Measurements from ENCODE around the gene FLNB. TPM values are rescaled to one million over a fixed set of nuclear protein-coding genes. Genes with fewer than 3 reads are reported as not detected.

The FLNB gene
- total and polyA plus RNA-seq, 12 donors, result 84.6 to 278 (median 131) TPM

- no peaks in the 10 kb centered on the region for H3K27me3 ChIP-seq
- H3K36me3 ChIP-seq (replicated peaks in 1 of 2), result peaks cover 0 to 13% of the 10 kb centered on the region in 2 donors
- peak overlapping the region in 1 of 5 donors; percentile 71 for H3K27ac ChIP-seq
- peaks cover 5 to 19% of the 10 kb centered on the region in 2 donors for H3K4me1 ChIP-seq (replicated peaks in 1 of 2)
- intact Hi-C loops (cut with DNase I), result no loop called here
- WGBS, 4 donors, result 84 to 89% (median 87%) methylated on average over 11 to 16 of the region's 16 CpGs
- no peak overlapping the region for H3K4me3 ChIP-seq
- no peak for DNase-seq
- H3K9me3 ChIP-seq (replicated peaks in 1 of 3), result no peaks in the 10 kb centered on the region
- TF ChIP-seq CTCF (IDR thresholded peaks at IDR 0.05) (no peak), POLR2A (IDR thresholded peaks at IDR 0.05) (no peak)
Measured at GRCh38 chr3:58164906-58165821, 156.9 kb downstream of the FLNB start.

DNA sequence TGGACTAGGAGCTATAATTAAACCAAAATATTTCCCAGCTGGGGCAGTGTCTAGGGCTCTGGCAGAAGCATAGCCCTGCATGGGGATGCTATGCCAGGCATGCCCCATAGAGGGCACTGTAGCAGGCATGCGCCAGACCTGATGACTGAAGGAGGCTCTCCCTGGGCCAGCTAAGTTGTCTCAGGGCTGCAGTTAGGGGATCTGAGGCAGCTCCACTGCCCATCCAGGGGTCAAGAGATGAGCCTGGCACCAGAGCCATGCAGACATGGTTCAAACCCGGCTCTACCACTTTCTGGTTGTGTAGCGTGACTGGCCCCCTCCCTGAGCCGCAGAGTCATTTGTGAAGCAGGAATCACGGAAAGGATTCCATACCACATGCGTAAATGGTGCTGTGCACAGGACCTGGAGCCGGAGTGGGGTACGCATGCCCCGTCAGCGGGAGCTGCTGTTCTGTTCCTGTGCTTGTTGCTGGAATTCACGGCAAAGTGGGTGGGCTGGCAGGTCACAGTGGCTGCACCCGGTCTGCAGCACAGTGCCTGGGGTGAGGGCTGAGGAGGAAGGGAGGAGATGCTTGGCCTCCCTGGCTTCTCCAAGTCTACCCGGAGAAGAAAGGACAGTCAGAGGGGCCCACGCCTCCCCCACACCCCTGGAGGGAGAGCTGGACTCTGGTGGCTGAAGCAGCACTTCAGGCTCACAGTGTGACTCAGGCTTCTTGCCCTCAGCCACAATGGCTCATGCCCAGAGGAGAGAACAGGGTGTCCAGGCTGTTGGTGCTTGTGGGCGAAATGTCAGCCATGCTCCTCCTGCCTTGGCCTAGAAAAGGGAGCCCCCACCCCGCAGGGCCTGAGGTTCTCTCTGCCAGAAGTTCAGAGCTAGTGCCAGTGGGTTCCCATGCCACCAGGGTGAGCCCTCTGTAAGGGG is 159.5 kb downstream of the FLNB start:
- Histone ChIP-seq H3K4me3 (no peak overlapping the region), H3K27me3 (no peaks in the 10 kb centered on the region), H3K4me1 (replicated peaks in 1 of 2) (peaks cover 0 to 9% of the 10 kb centered on the region in 2 donors), H3K9me3 (replicated peaks in 1 of 3) (no peaks in the 10 kb centered on the region), H3K36me3 (replicated peaks in 1 of 2) (peaks cover 0 to 21% of the 10 kb centered on the region in 2 donors), H3K27ac (peak overlapping the region in 1 of 5 donors; percentile 30)
- 79 to 92% (median 84%) methylated on average over 5 to 16 of the region's 16 CpGs for WGBS, 4 donors
- intact Hi-C loops (cut with DNase I), result no loop called here
- TF ChIP-seq POLR2A (IDR thresholded peaks at IDR 0.05), result no peak
- TF ChIP-seq CTCF (IDR thresholded peaks at IDR 0.05), result peak; percentile 66 to 87 (median 76)
- DNase-seq, result peak; percentile 59 to 84 (median 75)

- H3K27ac ChIP-seq, result no peak overlapping the region
- TF ChIP-seq POLR2A (IDR thresholded peaks at IDR 0.05) (no peak), CTCF (IDR thresholded peaks at IDR 0.05) (no peak)
- H3K27me3 ChIP-seq, result no peaks in the 10 kb centered on the region
- 84 to 94% (median 87%) methylated on average over 5 to 7 of the region's 7 CpGs for WGBS, 4 donors
- H3K36me3 ChIP-seq (replicated peaks in 1 of 2), result peaks cover 0 to 21% of the 10 kb centered on the region in 2 donors
- peaks cover 0 to 9% of the 10 kb centered on the region in 2 donors for H3K4me1 ChIP-seq (replicated peaks in 1 of 2)
- H3K9me3 ChIP-seq (replicated peaks in 1 of 3), result no peaks in the 10 kb centered on the region
- intact Hi-C loops (cut with DNase I), result no loop called here
- DNase-seq, result no peak
- no peak overlapping the region for H3K4me3 ChIP-seq
Measured at GRCh38 chr3:58168498-58168897, 160.3 kb downstream of the FLNB start.

GRCh38 chr3:58169371-58169770 is 161.1 kb downstream of the FLNB start:
- 92 to 93% (median 93%) methylated on average over 9 of the region's 9 CpGs; no CpG with 5 or more reads in 1 of the 4 donors for WGBS, 4 donors
- Histone ChIP-seq H3K4me1 (replicated peaks in 1 of 2) (peaks cover 0 to 8% of the 10 kb centered on the region in 2 donors), H3K4me3 (no peak overlapping the region), H3K9me3 (replicated peaks in 1 of 3) (no peaks in the 10 kb centered on the region), H3K27ac (no peak overlapping the region), H3K36me3 (replicated peaks in 1 of 2) (peaks cover 0 to 21% of the 10 kb centered on the region in 2 donors), H3K27me3 (no peaks in the 10 kb centered on the region)
- no peak for DNase-seq
- intact Hi-C loops (cut with DNase I), result no loop called here
- no peak for TF ChIP-seq POLR2A (IDR thresholded peaks at IDR 0.05)
- TF ChIP-seq CTCF (IDR thresholded peaks at IDR 0.05), result no peak

Data from adrenal gland (tissue), 12 donors.